ENCODE measurements around the gene MUC16.
"Not testable (repeated sequence)": the region's sequence is repeated elsewhere in the genome, so short reads cannot be mapped to it uniquely, and the experiment has no call there.

Gene MUC16

GRCh38 chr19:9009935-9010651, at the start of gene MUC16:
MUC16 (minus strand) TSS chr19:9010409.
- DNase-seq (ENCODE audit: low read depth in 1 of 2, low spot score in 1 of 2), result no peak

GRCh38 chr19:9058905-9059667, 48.9 kb upstream of the MUC16 start:
- no peak for DNase-seq (ENCODE audit: low read depth in 1 of 2, low spot score in 1 of 2)

- DNase-seq (ENCODE audit: low read depth in 1 of 2, low spot score in 1 of 2), result no peak
Observed at GRCh38 chr19:9057505-9058258, 47.5 kb upstream of the MUC16 start.

DNA sequence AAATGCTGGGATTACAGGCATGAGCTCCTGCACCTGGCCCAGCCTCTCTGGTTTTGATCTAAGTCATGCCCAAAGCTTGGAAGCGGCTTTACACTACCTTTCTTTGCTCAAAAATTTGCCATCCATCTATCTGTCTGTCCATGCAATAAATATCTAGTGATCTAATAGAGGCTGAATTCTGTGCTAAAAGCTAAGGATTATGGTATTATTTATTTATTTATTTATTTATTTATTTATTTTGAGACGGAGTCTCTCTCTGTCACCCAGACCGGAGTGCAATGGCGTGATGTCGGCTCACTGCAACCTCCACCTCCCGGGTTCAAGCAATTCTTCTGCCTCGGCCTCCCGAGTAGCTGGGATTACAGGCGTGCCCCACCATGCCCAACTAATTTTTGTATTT, 45.9 kb upstream of the MUC16 start:
- not testable (repeated sequence) for DNase-seq (ENCODE audit: low read depth in 1 of 2, low spot score in 1 of 2)

GRCh38 chr19:9054765-9055164, 44.6 kb upstream of the MUC16 start:
- DNase-seq (ENCODE audit: low read depth in 1 of 2, low spot score in 1 of 2), result no peak

GRCh38 chr19:9054207-9054606, 44.0 kb upstream of the MUC16 start:
- no peak for DNase-seq (ENCODE audit: low read depth in 1 of 2, low spot score in 1 of 2)

- DNase-seq (ENCODE audit: low read depth in 1 of 2, low spot score in 1 of 2), result not testable (repeated sequence)
Observed at GRCh38 chr19:9053674-9054073, 43.5 kb upstream of the MUC16 start.

- DNase-seq (ENCODE audit: low read depth in 1 of 2, low spot score in 1 of 2), result no peak
Observed at GRCh38 chr19:9052894-9053293, 42.7 kb upstream of the MUC16 start.

- no peak for DNase-seq (ENCODE audit: low read depth in 1 of 2, low spot score in 1 of 2)
Observed at GRCh38 chr19:9046694-9047093, 36.5 kb upstream of the MUC16 start.

DNA sequence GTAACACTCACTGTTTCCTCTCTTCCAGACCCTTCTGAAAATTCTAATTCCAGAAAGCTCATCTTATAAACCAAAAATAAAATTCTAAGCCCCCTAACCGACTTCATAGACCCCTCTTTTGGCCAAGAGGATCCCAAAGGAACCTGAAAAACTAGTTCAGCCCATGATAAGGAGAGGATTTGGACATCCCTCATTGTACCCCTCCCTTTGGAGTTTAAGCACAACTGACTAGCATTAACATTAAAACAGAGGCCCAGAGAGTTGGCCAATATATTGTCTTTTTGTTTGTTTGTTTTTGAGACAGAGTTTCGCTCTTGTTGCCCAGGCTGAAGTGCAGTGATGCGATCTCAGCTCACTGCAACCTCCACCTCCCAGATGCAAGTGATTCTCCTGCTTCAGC, 34.2 kb upstream of the MUC16 start:
- no peak for DNase-seq (ENCODE audit: low read depth in 1 of 2, low spot score in 1 of 2)

DNA sequence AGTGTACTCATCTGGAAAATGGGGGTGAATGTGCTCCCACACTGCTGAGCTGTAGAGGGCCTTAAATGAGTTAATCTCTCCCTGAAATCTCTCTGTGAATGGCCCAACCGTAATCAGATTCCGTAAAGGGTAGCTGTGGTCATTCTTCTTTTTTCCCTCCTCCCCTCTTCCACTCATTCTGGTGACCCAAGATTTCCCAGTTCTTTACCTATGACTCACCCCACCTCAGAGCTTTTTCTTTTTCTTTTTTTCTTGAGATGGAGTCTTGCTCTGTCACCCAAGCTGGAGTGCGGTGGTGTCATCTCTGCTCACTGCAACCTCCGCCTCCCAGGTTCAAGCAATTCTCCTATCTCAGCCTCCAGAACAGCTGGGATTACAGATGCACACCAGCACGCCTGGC, 33.3 kb upstream of the MUC16 start:
- no peak for DNase-seq (ENCODE audit: low read depth in 1 of 2, low spot score in 1 of 2)

DNA sequence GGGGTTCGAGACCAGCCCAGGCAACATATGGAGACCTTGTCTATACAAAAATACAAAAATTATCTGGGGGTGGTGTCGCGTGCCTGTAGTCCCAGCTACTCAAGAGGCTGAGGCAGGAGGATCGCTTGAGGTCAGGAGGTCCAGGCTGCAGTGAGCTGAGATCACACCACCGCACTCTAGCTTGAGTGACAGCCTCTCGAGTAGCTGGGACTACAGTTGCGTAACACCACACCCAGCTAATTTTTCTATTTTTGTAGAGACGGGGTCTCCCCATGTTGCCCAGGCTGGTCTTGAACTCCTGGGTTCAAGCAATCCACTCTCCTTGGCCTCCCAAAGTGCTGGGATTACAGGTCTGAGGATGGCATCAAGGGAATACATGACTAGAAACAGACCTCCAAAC, 30.8 kb upstream of the MUC16 start:
- no peak for DNase-seq (ENCODE audit: low read depth in 1 of 2, low spot score in 1 of 2)

DNA sequence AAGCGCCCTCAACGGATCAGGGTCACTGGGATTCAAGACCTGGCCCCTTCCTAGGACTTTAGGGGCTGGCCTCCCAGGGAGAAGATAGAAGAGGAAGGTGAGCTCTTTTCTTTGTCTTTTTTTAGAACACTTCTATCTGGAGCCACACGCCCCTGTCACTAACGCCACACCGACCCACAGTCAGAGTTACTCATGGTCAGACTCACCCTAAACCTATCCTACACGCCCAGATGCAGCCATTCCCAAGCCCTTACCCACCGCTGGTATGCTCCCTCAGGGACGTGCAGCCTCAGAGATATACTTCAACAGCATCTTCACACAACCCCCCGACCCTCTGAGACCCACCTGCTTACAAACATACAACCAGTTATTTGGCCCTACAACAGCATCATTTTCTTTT, 29.9 kb upstream of the MUC16 start:
- no peak for DNase-seq (ENCODE audit: low read depth in 1 of 2, low spot score in 1 of 2)

DNA sequence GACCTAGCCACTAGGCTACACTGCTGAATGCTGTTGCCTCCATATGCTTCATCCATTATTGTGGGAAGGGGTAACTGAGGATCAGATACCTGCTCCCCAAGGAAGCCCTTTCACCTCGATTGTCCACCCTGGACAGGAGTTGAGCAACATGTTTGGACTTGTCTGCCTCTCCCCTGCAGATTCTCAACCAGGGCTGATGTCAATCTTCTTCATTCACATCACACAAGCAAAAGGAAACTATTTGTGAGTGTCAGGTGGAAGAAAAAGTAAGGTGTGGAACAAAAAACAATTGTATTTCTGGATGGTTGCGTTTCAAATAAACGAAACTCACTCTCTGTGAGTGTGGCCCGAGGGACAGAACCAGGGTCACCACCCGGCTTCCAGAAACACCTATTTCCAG, 29.5 kb upstream of the MUC16 start:
- no peak for DNase-seq (ENCODE audit: low read depth in 1 of 2, low spot score in 1 of 2)

GRCh38 chr19:9037400-9038062, 27.3 kb upstream of the MUC16 start:
- no peak for DNase-seq (ENCODE audit: low read depth in 1 of 2, low spot score in 1 of 2)

DNA sequence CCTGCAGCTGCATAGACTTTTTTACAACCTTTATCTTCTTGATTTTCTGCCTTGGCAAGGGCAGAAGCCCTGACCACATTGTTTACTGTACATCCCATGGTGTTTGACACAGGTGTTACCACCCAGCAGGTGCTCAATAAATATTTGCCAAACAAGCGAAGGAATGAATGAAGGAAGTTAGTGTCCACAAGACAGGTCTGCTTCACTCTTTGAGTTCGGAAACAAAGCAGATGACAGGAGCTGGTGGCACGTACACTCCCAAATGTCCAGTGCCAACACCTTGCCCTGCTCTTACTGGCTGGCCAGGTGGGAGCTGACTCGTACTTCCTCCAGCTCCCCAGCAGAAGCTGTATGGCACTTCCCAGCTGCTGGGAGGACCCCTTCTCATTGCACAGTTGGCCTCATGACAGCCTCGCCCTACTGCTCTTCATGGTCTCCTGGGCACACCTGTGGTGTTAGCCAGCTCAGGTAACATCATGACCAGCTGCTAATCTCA, 22.0 kb upstream of the MUC16 start:
- no peak for DNase-seq (ENCODE audit: low read depth in 1 of 2, low spot score in 1 of 2)

GRCh38 chr19:9018163-9018875, 8.1 kb upstream of the MUC16 start:
- no peak for DNase-seq (ENCODE audit: low read depth in 1 of 2, low spot score in 1 of 2)

DNA sequence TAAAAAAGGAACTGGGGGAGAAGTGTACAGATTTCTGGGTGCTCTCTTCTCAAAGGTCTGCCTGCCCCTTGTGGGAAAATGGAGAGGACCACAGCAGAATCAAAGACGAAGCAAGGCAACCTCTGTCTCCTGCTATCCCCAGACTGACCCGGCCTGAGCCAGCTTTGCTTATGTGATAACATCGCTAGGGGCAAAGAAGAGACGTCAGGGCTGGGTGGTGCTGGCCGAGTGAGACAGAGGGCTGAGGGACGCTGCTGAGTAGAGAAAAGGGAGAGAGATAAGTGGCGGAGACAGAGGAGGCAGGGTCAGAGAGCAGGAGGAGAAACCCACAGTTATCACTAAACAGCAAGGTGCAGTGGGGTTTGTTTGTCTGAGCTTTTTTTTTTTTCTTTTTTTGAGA, 4.6 kb upstream of the MUC16 start:
- DNase-seq (ENCODE audit: low read depth in 1 of 2, low spot score in 1 of 2), result no peak

DNA sequence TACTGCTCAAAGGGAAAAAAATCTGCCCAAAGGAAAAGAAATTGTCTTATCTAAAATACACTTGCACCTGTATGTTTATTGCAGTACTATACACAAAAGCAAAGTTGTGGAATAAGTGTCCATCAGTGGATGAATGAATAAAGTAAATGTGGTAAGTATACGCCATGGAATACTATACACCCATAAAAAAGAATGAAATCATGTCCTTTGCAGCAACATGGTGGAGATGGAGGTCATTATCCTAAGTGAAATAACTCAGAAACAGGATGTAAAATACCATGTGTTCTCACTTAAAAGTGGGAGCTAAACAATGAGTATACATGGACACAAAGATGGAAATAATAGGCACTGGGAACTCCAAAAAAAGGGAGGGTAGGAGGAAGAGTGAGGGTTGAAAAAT, 3.8 kb upstream of the MUC16 start:
- DNase-seq (ENCODE audit: low read depth in 1 of 2, low spot score in 1 of 2), result no peak

- no peak for DNase-seq (ENCODE audit: low read depth in 1 of 2, low spot score in 1 of 2)
Observed at GRCh38 chr19:9011875-9012274, 1.7 kb upstream of the MUC16 start.

DNA sequence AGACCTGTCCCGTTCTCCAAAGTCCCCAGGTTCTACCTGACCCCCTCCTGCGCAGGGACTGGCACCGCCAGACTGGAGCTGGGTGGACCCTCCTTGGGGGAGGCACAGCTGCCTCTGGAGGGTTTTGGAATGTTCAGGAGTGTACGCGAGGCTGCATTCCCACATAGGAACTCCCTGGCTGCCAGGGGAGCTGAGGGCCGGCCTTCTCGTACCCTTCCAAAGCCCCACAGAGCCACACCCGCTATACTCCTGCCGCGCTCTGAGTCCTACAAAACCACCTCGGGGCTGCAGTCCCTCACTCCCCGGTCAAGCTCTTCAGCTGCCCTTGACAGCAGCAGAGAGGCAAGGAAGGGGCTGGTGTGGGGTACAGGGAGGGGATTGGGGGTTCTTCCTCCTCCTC, 484 bp upstream of the MUC16 start:
- DNase-seq (ENCODE audit: low read depth in 1 of 2, low spot score in 1 of 2), result no peak

Data from activated T-helper 1 cell treated with anti-CD3 and anti-CD28 coated beads, Interleukin-2, amount 50 U/mL, for 16 hours (primary cell).